Activated CD4-positive, alpha-beta T cell treated with anti-CD3 and anti-CD28 coated beads for 4 hours (primary cell): ENCODE results near the gene SLC13A4.
"Not testable (repeated sequence)": the region's sequence is repeated elsewhere in the genome, so short reads cannot be mapped to it uniquely, and the experiment has no call there.

ENCODE experiments used
- DNase-seq, 2 donors: peaks; one replicate each; pipeline ENCODE4 v3.0.0-alpha.2; 2020

Gene SLC13A4

GRCh38 chr7:135685306-135686084, 42.5 kb downstream of the SLC13A4 start:
- no peak for DNase-seq

GRCh38 chr7:135684699-135685098, 43.3 kb downstream of the SLC13A4 start:
- no peak for DNase-seq

GRCh38 chr7:135684136-135684535, 43.9 kb downstream of the SLC13A4 start:
- DNase-seq = no peak

DNA sequence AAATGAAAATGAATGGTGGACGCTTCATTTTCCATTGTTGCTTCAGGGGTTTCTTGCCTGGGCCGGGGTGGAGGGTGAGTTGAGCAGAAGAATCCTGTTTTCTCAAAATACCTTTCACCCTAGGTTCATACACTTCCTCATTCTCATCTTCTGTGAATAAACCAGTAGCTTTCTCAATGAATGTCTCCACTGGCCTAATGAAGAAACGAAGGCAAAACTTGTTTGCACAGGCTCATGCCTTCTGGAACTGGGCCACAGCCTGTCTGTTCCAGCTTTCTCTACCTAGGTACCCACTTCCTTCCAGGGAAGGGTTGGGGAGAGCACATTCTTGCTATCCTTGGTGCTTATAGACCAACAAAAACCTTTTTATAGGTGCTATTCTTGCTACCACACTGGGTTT, 44.4 kb downstream of the SLC13A4 start:
- no peak for DNase-seq

- no peak for DNase-seq
Observed at GRCh38 chr7:135682191-135682590, 45.8 kb downstream of the SLC13A4 start.

GRCh38 chr7:135681762-135682161, 46.2 kb downstream of the SLC13A4 start:
- DNase-seq = no peak

- no peak for DNase-seq
Observed at GRCh38 chr7:135678612-135679575, 49.1 kb downstream of the SLC13A4 start.

- DNase-seq = no peak
Observed at GRCh38 chr7:135673360-135673706, 54.7 kb downstream of the SLC13A4 start.

GRCh38 chr7:135672560-135673359, 55.2 kb downstream of the SLC13A4 start:
- no peak for DNase-seq

- no peak for DNase-seq
Observed at GRCh38 chr7:135670179-135670578, 57.8 kb downstream of the SLC13A4 start.

- DNase-seq = no peak
Observed at GRCh38 chr7:135669774-135670173, 58.2 kb downstream of the SLC13A4 start.

DNA sequence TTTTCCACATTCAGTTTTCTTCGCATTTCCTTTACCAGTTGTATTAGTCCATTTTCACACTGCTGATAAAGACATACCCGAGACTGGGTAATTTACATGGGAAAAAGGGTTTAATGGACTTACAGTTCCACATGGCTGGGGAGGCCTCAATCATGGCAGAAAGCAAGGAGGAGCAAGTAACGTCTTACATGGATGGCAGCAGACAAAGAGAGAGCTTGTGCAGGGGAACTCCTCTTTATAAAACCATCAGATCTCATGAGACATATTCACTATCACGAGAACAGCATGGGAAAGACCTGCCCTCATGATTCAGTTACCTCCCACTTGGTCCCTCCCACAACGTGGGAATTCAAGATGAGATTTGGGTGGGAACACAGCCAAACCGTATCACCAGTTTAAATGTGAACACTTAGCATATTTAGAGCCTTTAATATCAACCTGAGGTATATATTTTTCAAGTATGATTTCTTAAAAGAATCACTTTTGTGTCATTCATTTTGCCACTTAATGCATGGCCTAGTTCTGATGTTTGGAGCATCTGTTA, 59.1 kb downstream of the SLC13A4 start:
- DNase-seq = not testable (repeated sequence)

- DNase-seq = not testable (repeated sequence)
Observed at GRCh38 chr7:135667626-135668025, 60.4 kb downstream of the SLC13A4 start.

DNA sequence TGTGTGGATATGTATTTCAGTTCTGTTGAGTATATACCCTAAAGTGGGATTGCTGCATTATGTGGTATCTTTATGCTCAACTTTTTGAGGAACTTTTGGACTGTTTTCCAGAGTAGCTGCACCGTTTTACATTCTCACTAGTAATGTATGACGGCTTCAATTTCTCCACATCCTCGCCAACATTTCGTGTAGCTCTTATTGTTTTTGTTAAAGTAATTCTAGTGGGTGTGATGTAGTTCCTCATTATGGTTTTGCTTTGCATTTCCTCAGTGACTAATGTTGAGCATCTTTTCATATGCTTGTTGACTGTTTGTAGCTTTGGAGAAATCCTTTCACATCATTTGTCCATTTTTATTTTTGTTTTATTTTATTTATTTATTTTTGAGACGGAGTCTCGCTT, 61.1 kb downstream of the SLC13A4 start:
- no peak for DNase-seq

DNA sequence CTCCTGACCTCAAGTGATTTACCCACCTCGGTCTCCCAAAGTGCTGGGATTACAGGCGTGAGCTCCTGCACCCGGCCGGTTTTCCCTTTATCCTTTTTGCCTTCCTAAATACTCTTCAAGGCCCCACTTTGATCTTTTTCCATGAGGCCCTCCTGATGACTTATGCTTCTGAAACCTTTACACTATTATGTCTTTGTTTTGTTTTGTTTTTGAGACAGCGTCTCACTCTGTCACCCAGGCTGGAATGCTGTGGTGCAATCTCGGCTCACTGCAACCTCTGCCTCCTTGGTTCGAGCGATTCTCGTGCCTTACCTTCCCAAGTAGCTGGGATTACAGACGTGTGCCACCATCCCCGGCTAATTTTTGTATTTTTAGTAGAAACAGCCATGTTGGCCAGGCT, 61.8 kb downstream of the SLC13A4 start:
- no peak for DNase-seq

DNA sequence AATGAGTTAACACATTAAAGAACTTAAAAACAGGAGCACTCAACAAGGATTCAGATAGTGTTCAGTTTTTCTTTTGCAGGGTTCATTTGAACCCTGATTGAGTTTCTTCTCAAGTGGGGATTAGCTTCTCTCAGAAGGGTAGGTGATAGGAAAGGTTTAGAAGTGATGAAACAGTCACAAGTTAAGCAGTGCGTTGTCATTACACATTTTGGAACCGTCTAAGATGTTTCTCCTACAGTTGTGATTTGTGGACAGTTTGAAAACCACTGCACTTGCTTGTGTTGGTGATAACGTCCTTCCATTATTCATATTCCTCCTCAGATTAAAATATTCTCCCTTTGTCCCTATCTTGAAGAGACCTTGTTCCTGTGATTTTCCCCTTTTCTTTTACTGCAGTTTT, 62.9 kb downstream of the SLC13A4 start:
- no peak for DNase-seq

GRCh38 chr7:135664046-135664589, 63.9 kb downstream of the SLC13A4 start:
- no peak for DNase-seq

GRCh38 chr7:135662373-135663114, 65.4 kb downstream of the SLC13A4 start, which contains the start of gene STMP1:
Gene STMP1 (plus strand): TSS chr7:135662514.
- DNase-seq = peak; percentile 97 to 98

DNA sequence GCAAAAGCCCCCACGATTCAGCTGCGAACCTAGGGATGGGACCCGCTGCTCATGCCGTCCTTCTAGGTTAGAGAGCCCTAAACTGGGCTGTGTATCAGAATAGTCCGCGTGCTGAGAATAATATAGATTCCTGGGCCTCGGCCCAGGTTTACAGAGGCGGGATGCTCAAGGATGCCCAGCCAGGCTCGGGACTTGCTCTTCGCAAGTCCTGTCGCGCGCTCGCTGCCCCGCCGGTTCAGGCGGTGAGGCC, 65.9 kb downstream of the SLC13A4 start:
- no peak for DNase-seq

- no peak for DNase-seq
Observed at GRCh38 chr7:135661311-135662122, 66.5 kb downstream of the SLC13A4 start.
